Kidney (tissue), 14 donors: Measurements from ENCODE around the gene OR51S1. TPM values are rescaled to one million over a fixed set of nuclear protein-coding genes. Genes with fewer than 3 reads are reported as not detected.
A peak's percentile ranks its signal among the peaks of the same experiment; 100 is the strongest.

Source experiments
- DNase-seq, 5 donors: peaks; one replicate each; pipeline ENCODE4 v3.0.0-alpha.2; 2013 to 2020
- FAIRE-seq: peaks from 2 replicates; lab custom pipeline; 2012; peaks lifted over from hg19 to GRCh38; lab: Jason Lieb, UNC
- H3K27ac ChIP-seq, 2 donors: one replicate each; pipeline ENCODE4 v1.7.0; 2013; ENCODE audit warnings: low read depth in 2 of 2, low read length in 2 of 2, inconsistent platforms in 1 of 2
- H3K27me3 ChIP-seq: one replicate; pipeline ENCODE4 v1.7.1; 2013; ENCODE audit warnings: low read length, inconsistent platforms; ENCODE audit not compliant: control insufficient read depth, insufficient read depth
- H3K36me3 ChIP-seq, 3 donors: one replicate each; pipeline versions ENCODE4 v1.7.0 to v1.7.1; 2013; ENCODE audit warnings: low read length in 3 of 3, control low read depth in 1 of 3, inconsistent platforms in 1 of 3; ENCODE audit not compliant: insufficient read depth in 3 of 3, control insufficient read depth in 2 of 3
- H3K4me1 ChIP-seq, 3 donors: one replicate each; pipeline versions ENCODE4 v1.7.0 to v1.7.1; 2013; ENCODE audit warnings: low read length in 3 of 3, inconsistent platforms in 1 of 3, low read depth in 1 of 3; ENCODE audit not compliant: control insufficient read depth in 2 of 3, insufficient read depth in 2 of 3
- H3K4me3 ChIP-seq, 3 donors: one replicate each; pipeline versions ENCODE4 v1.7.0 to v1.8.1; 2013; ENCODE audit warnings: low read length in 3 of 3, control low read depth in 1 of 3, inconsistent platforms in 1 of 3
- H3K9ac ChIP-seq, 3 donors: one replicate each; pipeline versions ENCODE4 v1.7.0 to v1.7.1; 2013; ENCODE audit warnings: low read length in 3 of 3, control low read depth in 1 of 3, inconsistent platforms in 1 of 3
- H3K9me3 ChIP-seq, 3 donors: one replicate each; pipeline versions ENCODE4 v1.7.0 to v1.7.1; 2013; ENCODE audit warnings: low read length in 3 of 3, control low read depth in 1 of 3, inconsistent platforms in 1 of 3; ENCODE audit not compliant: control insufficient read depth in 2 of 3, insufficient read depth in 1 of 3
- intact Hi-C: fragments of 100-400 bp; cut with DNase I; formaldehyde crosslinking; loops from one replicate; pipeline ENCODE4 v1.11.1; 2022
- polyA plus RNA-seq: library from polyadenylated mRNA; stranded (reverse); fragments of 350-450 nt; fragmentation: Illumina TruSeq; extraction: RNeasy Lipid Tissue Mini Kit (QIAGEN cat#74804); gene quantifications from one replicate; pipeline ENCODE4 v1.2.3, GENCODE V29; 2014; ENCODE audit warnings: low read depth, low replicate concordance; ENCODE audit not compliant: insufficient read depth
- total RNA-seq: library from RNA; stranded (reverse); fragmentation: NEBNext Ultra II Directional; extraction: Animal tissue kit (Norgen Biotek cat#: 25700); gene quantifications from one replicate; pipeline ENCODE4 v1.2.1, GENCODE V29; 2021
- TF ChIP-seq, protein P1 (sequence below): IDR thresholded peaks from 3 replicates; pipeline ENCODE4 v1.5.1; 2012; ENCODE audit warnings: mild to moderate bottlenecking, moderate library complexity, borderline replicate concordance; ENCODE audit not compliant: insufficient read depth; ENCODE audit errors: extremely low read depth
- donor health status: control.
- donor health status: control.
- donor health status: control.
- donor health status: control.
- donor health status: control.
- donor health status: DM: yes; HTN: yes; CAD: no.
- donor health status: Normal renal cell carcinoma (clear cell type).

Gene OR51S1
- total and polyA plus RNA-seq, 2 donors from 2014 or later, result not detected

DNA sequence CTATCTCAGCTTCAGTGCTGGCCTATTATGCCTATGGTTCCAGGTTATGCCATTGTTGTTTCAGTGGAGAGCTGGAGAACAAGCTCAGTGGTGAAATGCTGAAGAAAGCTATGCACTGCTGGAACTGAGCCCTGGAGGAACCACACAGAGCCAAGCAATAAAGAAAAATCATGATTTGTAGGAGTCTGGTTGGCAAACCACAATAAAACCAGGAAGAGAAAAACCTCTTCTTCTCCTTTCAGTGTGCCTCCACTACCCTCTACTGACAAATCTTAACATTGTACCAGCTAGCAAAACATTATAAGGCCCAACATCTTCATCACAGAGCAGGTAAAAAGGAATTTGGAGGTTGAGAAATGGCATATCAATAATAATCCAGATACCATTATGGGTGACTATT lies 22.6 kb downstream of the OR51S1 start:
- no peaks in the 10 kb centered on the region for H3K36me3 ChIP-seq
- no peaks in the 10 kb centered on the region for H3K9me3 ChIP-seq
- FAIRE-seq, result no peak
- TF ChIP-seq, protein P1, sequence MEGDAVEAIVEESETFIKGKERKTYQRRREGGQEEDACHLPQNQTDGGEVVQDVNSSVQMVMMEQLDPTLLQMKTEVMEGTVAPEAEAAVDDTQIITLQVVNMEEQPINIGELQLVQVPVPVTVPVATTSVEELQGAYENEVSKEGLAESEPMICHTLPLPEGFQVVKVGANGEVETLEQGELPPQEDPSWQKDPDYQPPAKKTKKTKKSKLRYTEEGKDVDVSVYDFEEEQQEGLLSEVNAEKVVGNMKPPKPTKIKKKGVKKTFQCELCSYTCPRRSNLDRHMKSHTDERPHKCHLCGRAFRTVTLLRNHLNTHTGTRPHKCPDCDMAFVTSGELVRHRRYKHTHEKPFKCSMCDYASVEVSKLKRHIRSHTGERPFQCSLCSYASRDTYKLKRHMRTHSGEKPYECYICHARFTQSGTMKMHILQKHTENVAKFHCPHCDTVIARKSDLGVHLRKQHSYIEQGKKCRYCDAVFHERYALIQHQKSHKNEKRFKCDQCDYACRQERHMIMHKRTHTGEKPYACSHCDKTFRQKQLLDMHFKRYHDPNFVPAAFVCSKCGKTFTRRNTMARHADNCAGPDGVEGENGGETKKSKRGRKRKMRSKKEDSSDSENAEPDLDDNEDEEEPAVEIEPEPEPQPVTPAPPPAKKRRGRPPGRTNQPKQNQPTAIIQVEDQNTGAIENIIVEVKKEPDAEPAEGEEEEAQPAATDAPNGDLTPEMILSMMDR, result peak; percentile 9
- peak in 2 of 5 donors; percentile 56 to 67 for DNase-seq
- H3K9ac ChIP-seq, result no peak overlapping the region
- no peaks in the 10 kb centered on the region for H3K4me1 ChIP-seq
- no peaks in the 10 kb centered on the region for H3K27me3 ChIP-seq
- no peak overlapping the region for H3K4me3 ChIP-seq
- H3K27ac ChIP-seq, result no peak overlapping the region
- intact Hi-C loops, result no loop called here

DNA sequence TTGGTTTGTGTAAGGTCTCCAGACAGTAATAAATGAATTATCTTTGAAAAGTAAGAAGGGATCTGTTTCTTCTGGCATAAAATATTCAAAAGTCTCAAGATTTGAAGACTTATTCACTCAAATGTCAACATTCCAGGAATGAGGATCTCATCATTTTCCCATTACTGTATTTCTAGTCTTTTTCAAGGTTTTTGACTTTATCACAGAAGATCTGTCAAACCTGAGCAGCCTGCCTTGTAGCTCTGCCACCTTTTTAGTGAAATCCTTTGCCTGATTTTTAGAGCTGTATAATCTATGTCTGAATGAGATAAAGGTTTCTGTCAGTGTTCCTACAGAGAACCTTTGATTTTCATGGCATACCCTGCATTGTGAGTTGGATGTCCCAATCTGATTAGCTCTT lies 23.9 kb downstream of the OR51S1 start:
- no peaks in the 10 kb centered on the region for H3K27me3 ChIP-seq
- no peak overlapping the region for H3K27ac ChIP-seq
- H3K9ac ChIP-seq, result no peak overlapping the region
- H3K4me1 ChIP-seq, result no peaks in the 10 kb centered on the region
- FAIRE-seq, result no peak
- DNase-seq, result no peak
- TF ChIP-seq, protein P1, result no peak
- H3K36me3 ChIP-seq, result no peaks in the 10 kb centered on the region
- H3K4me3 ChIP-seq, result no peak overlapping the region
- intact Hi-C loops, result no loop called here
- H3K9me3 ChIP-seq, result no peaks in the 10 kb centered on the region

DNA sequence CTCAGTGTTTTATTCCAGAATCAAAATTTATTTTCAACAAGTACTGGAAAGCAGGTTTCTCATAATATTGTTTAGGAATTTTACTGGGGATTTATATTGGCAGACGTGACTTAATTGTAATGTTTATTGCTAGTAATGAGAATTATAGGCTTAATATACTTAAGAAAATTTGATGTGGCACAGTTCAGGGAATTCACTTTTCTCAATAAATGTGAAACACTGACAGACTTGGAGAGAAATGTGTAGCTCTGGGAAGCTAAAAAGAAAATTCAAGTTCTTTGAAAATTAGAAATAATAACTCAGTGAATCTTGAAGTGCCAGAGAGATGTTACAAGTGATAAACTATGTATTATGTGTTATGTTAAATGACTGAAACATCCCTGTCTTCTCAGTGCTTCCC lies 28.0 kb downstream of the OR51S1 start, which contains the start of gene OR51F2:
OR51F2 (plus strand) TSS at position 301 of the 400 bp plus-strand sequence. CDS start 101 bp downstream, outside the sequence.
- no peak for FAIRE-seq
- H3K27ac ChIP-seq, result no peak within 1 kb of the TSS

More for the DNA sequence above, 28.0 kb downstream of the OR51S1 start, which contains the start of gene OR51F2:
- H3K27me3 ChIP-seq, result no peaks in the 10 kb centered on the region
- DNase-seq, result no peak
- H3K9ac ChIP-seq, result no peak within 1 kb of the TSS
- no peaks in the 10 kb centered on the region for H3K4me1 ChIP-seq
- no peak within 1 kb of the TSS for H3K4me3 ChIP-seq
- no peaks in the 10 kb centered on the region for H3K9me3 ChIP-seq
- TF ChIP-seq, protein P1, result no peak
- H3K36me3 ChIP-seq, result no peaks in the 10 kb centered on the region
- intact Hi-C loops, result no loop called here
